Muscle layer of colon (tissue), 2 donors: Measurements from ENCODE around the gene ECT2.
"Not testable (repeated sequence)": the region's sequence is repeated elsewhere in the genome, so short reads cannot be mapped to it uniquely, and the experiment has no call there.

Source experiments
- H3K27ac ChIP-seq: one replicate; pipeline ENCODE4 v1.7.0; 2013; ENCODE audit warnings: low read depth, mild to moderate bottlenecking, low read length, moderate library complexity
- H3K27me3 ChIP-seq, 2 donors: one replicate each; pipeline ENCODE4 v1.7.0; 2013; ENCODE audit warnings: low read length in 2 of 2, mild to moderate bottlenecking in 2 of 2; ENCODE audit not compliant: insufficient read depth in 2 of 2, control insufficient read depth in 1 of 2
- H3K36me3 ChIP-seq: one replicate; pipeline ENCODE4 v1.7.0; 2013; ENCODE audit warnings: mild to moderate bottlenecking, low read length; ENCODE audit not compliant: insufficient read depth
- H3K4me1 ChIP-seq: one replicate; pipeline ENCODE4 v1.7.0; 2013; ENCODE audit warnings: mild to moderate bottlenecking, low read length; ENCODE audit not compliant: insufficient read depth
- H3K4me3 ChIP-seq, 2 donors: one replicate each; pipeline ENCODE4 v1.7.0; 2013; ENCODE audit warnings: low read length in 2 of 2, low read depth in 1 of 2, mild to moderate bottlenecking in 1 of 2, moderate library complexity in 1 of 2
- H3K9ac ChIP-seq: one replicate; pipeline ENCODE4 v1.7.0; 2013; ENCODE audit warnings: low read length
- H3K9me3 ChIP-seq: one replicate; pipeline ENCODE4 v1.7.0; 2013; ENCODE audit warnings: mild to moderate bottlenecking, low read length
- donor health status: abdominal sarcoma.
- donor health status: Adenocarcinoma of cecum.

Gene ECT2

GRCh38 chr3:172844428-172844827 is 93.9 kb downstream of the ECT2 start:
- H3K36me3 ChIP-seq = no peaks in the 10 kb centered on the region
- no peaks in the 10 kb centered on the region for H3K9me3 ChIP-seq
- no peaks in the 10 kb centered on the region for H3K4me1 ChIP-seq
- H3K4me3 ChIP-seq = no peak overlapping the region
- H3K9ac ChIP-seq = no peak overlapping the region
- H3K27ac ChIP-seq = no peak overlapping the region
- H3K27me3 ChIP-seq = no peaks in the 10 kb centered on the region

DNA sequence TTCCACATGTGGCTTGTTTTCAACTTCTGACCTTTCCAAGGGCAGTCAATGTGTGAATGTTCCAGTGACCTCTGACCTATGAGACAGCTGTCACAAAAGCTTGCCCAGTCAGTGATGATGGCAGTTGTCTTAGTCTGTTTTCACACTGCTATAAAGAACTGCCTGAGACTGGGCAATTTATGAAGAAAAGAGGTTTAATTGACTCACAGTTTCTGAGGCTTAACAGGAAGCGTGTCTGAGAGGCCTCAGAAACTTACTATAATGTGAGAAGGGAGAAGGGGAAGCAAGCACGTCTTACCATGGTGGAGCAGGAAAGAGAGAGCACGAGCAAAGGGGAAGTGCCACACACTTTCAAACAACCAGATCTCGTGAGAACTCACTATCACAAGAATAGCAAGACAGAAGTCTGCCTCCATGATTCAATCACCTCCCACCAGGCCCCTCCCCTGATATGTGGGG is 95.6 kb downstream of the ECT2 start:
- no peaks in the 10 kb centered on the region for H3K4me1 ChIP-seq
- H3K27me3 ChIP-seq = no peaks in the 10 kb centered on the region
- H3K4me3 ChIP-seq = no peak overlapping the region
- H3K27ac ChIP-seq = no peak overlapping the region
- H3K9ac ChIP-seq = no peak overlapping the region
- H3K36me3 ChIP-seq = no peaks in the 10 kb centered on the region
- H3K9me3 ChIP-seq = no peaks in the 10 kb centered on the region

DNA sequence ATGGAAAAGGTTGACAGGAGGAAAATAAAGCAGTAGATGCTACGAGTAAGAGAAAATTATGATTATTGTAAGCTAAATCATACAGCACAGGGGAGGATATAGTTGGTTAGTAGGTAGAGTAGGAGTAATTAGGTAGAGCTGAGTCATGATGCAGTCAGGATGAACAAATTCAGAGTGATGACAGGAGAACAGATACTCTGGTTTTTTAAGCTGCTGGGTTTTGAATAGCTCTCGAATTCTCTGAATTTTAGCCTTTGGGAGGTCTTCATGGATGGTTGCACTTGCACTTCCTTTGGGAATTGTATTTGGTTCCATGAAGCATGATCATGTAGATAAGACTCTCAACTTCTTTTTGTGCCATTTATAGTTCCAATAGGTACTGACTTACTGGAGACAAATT is 96.2 kb downstream of the ECT2 start:
- Histone ChIP-seq H3K36me3 (no peaks in the 10 kb centered on the region), H3K4me3 (no peak overlapping the region), H3K27ac (no peak overlapping the region), H3K27me3 (no peaks in the 10 kb centered on the region), H3K9ac (no peak overlapping the region), H3K4me1 (no peaks in the 10 kb centered on the region), H3K9me3 (no peaks in the 10 kb centered on the region)

DNA sequence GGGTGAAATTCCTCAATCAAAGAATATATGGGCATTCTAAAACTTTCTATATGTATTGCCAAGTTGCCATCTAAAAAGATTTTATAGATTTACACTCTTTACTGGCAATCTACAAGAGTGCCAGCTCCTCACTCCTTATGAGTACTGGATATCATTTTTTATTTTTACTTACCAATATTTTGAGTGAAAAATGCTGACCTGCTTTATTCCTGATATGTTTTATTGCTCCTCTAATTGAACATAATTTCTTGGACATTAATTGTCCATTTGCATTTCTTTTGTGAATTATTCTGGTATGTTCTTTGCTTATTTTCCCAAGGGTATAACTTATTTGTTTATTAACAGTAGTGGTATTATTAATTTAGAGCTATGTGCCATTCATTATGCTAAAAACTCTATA is 96.8 kb downstream of the ECT2 start:
- H3K4me3 ChIP-seq = no peak overlapping the region

DNA sequence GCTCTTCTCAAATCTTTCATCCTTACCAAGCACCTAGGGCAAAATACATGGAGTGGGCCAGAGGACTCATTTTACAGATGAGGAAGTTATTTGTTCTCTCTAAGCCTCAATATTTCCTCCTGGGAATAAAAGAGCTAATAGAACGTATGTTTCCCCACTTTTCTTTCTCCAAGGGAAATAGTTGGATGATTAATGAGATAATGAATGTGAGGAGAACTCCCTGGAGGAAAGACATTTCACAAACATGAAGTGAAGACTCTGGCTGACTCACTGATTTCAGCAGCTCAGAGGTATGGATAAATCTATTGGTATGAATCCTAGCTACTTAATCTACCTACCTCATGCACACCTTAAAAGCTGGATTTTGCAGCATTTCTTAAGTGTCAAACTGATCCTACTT is 98.4 kb downstream of the ECT2 start:
- no peak overlapping the region for H3K4me3 ChIP-seq
- no peaks in the 10 kb centered on the region for H3K4me1 ChIP-seq
- H3K9me3 ChIP-seq = no peaks in the 10 kb centered on the region
- H3K27me3 ChIP-seq = no peaks in the 10 kb centered on the region
- no peaks in the 10 kb centered on the region for H3K36me3 ChIP-seq
- H3K27ac ChIP-seq = no peak overlapping the region
- H3K9ac ChIP-seq = no peak overlapping the region

More for the DNA sequence above, 96.8 kb downstream of the ECT2 start:
- no peaks in the 10 kb centered on the region for H3K27me3 ChIP-seq
- H3K36me3 ChIP-seq = no peaks in the 10 kb centered on the region
- H3K27ac ChIP-seq = no peak overlapping the region
- no peak overlapping the region for H3K9ac ChIP-seq
- no peaks in the 10 kb centered on the region for H3K9me3 ChIP-seq
- H3K4me1 ChIP-seq = no peaks in the 10 kb centered on the region

DNA sequence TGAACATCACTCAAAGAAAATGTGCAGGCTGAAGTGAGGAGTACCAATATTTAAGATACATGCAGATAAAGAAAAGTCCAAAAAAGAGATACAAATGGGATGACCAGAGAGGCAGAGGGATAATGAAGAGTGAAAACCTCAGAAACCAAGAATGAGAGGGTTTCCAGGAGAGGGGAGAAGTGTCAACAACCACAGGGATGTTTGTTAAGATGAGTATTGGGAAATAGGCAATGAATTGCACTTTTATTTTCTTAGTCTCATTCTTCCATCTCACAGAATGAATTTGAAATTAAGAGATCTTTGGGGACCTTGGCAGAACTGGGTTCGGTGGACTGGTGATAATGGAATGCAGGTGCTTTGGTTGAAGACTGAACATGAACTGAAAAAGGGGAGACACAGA is 102.5 kb downstream of the ECT2 start:
- no peaks in the 10 kb centered on the region for H3K27me3 ChIP-seq
- no peak overlapping the region for H3K9ac ChIP-seq
- no peaks in the 10 kb centered on the region for H3K36me3 ChIP-seq
- no peaks in the 10 kb centered on the region for H3K9me3 ChIP-seq
- no peak overlapping the region for H3K27ac ChIP-seq
- no peak overlapping the region for H3K4me3 ChIP-seq
- H3K4me1 ChIP-seq = no peaks in the 10 kb centered on the region

DNA sequence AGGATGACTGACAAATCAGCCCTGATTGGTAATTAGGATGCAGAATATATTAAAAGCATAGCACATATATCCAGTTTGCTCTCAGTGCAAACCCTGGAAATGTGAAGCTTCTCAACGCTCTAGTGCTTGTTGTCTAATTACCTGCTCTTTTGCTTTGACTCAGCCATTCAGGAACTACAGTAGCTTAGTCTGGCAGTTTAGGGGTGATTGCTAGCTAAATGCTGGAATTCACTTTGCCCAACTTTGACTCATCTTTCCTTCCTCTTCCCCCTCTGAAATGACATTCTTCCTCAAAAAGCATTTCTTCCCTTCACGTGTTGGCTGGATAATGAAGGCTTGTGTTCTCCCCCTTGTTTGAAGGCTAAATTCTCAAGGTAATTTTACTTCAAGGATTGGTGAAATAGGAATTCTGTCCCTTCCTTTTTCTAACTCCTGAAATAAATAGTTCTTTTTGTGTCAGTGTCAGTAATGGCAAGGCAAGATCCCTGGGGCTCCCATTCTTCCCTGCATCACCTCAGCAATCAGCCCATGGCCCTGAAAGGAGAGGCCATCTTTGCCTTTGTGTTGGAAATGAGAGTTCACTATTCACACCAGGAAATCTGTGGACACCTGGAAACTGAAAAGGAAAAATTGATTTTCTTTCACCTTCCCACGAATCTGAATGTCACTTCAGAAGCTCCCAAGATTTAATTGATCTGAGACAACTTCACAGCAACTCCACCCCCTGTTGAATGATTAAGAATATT is 103.6 kb downstream of the ECT2 start:
- Histone ChIP-seq H3K4me3 (no peak overlapping the region), H3K9ac (no peak overlapping the region), H3K36me3 (no peaks in the 10 kb centered on the region), H3K27me3 (no peaks in the 10 kb centered on the region), H3K4me1 (no peaks in the 10 kb centered on the region), H3K9me3 (no peaks in the 10 kb centered on the region), H3K27ac (no peak overlapping the region)

- H3K27ac ChIP-seq = no peak overlapping the region
Observed at GRCh38 chr3:172855037-172855436, 104.5 kb downstream of the ECT2 start.

GRCh38 chr3:172856795-172857742 is 106.5 kb downstream of the ECT2 start:
- Histone ChIP-seq H3K9ac (no peak overlapping the region), H3K4me3 (no peak overlapping the region), H3K36me3 (no peaks in the 10 kb centered on the region), H3K9me3 (no peaks in the 10 kb centered on the region), H3K4me1 (no peaks in the 10 kb centered on the region), H3K27me3 (no peaks in the 10 kb centered on the region), H3K27ac (no peak overlapping the region)

More at GRCh38 chr3:172855037-172855436, 104.5 kb downstream of the ECT2 start:
- Histone ChIP-seq H3K9ac (no peak overlapping the region), H3K4me3 (no peak overlapping the region), H3K9me3 (no peaks in the 10 kb centered on the region), H3K36me3 (no peaks in the 10 kb centered on the region), H3K27me3 (no peaks in the 10 kb centered on the region), H3K4me1 (no peaks in the 10 kb centered on the region)

DNA sequence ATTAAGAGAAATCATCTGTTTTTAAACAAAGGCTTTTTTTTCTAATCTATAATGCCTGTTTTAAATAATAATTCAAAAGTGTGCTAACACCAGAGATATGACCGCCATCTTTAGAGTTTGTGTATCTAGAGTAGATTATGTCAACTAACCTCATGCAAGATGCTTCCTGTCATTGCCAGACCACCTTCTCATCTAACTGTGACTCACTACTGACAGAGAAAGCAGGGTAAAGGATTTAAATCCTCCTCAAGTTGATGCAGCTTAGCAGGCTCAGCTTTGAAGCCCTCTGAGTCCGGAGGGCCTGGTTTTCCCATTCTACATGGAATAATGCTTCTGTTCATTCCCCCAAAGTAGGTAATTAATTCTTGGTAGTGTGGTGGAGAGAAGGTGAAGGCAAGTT is 108.5 kb downstream of the ECT2 start:
- H3K4me1 ChIP-seq = no peaks in the 10 kb centered on the region
- H3K27ac ChIP-seq = no peak overlapping the region
- no peak overlapping the region for H3K4me3 ChIP-seq
- no peak overlapping the region for H3K9ac ChIP-seq
- no peaks in the 10 kb centered on the region for H3K27me3 ChIP-seq
- no peaks in the 10 kb centered on the region for H3K36me3 ChIP-seq
- H3K9me3 ChIP-seq = no peaks in the 10 kb centered on the region

DNA sequence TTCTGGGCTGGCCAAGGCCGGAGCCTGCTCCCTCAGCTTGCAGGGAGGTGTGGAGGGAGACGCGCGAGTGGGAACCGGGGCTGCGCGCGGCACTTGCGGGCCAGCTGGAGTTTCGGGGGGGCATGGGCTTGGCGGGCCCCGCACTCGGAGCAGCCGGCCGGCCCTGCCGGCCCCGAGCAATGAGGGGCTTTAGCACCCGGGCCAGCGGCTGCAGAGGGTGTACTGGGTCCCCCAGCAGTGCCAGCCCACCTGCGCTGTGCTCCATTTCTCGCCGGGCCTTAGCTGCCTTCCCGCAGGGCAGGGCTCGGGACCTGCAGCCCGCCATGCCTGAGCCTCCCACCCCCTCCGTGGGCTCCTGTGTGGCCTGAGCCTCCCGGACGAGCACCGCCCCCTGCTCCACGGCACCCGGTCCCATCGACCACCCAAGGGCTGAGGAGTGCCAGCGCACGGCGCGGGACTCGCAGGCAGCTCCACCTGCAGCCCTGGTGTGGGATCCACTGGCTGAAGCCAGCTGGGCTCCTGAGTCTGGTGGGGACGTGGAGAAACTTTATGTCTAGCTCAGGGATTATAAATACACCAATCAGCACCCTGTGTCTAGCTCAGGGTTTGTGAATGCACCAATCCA is 116.3 kb downstream of the ECT2 start:
- not testable (repeated sequence) for H3K4me1 ChIP-seq, H3K4me3 ChIP-seq, H3K27ac ChIP-seq

More for the DNA sequence above, 116.3 kb downstream of the ECT2 start:
- H3K9ac ChIP-seq, H3K36me3 ChIP-seq, H3K27me3 ChIP-seq, H3K9me3 ChIP-seq: not testable (repeated sequence)
